NOMO-1 treated with DMSO at 0.1 percent for 48 hours (cell line): ENCODE results near the gene SCUBE1.

ENCODE experiments used
- DNase-seq: peaks from one replicate; lab custom pipeline; 2025; ENCODE audit not compliant: unreplicated experiment; lab: John Stamatoyannopoulos, UW

SCUBE1 gene

DNA sequence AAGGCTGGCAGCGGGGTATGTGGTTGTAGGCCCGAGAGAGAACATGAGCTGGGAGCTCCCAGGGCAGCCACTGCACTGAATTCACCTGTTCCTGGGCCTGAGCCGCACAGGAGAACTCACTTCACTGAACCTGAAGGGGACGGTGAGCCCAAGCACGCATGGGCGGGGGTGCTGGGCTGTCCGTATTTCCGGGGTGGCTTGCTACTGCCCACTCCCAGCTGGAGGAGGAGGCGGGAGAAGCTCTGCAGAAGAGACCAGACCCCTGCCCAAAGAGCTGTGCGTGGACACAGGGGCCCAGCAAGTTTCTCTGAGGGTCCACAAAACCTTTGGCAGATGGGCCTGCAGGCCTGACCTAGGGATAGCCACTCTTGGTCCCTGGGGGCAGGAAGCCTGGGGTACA is 161.1 kb downstream of the SCUBE1 start:
- DNase-seq = no peak

GRCh38 chr22:43181321-43182076 is 161.7 kb downstream of the SCUBE1 start:
- DNase-seq = no peak

GRCh38 chr22:43180670-43181069 is 162.5 kb downstream of the SCUBE1 start:
- no peak for DNase-seq

DNA sequence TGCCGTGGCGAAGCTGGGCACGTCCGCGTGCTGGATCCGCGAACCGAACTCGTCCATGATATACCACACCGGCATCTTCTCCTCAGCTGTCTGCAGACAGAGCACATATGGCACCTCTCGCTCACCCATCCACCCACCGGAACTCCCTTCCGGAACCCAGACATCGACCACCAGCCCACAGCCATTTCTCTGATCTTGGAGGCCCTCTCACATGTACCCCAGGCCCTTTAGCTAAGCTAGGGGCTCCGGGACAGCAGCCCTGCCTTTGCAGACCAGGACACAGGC is 163.3 kb downstream of the SCUBE1 start:
- no peak for DNase-seq

- DNase-seq = no peak
Measured at GRCh38 chr22:43179146-43179910, 163.8 kb downstream of the SCUBE1 start.

DNA sequence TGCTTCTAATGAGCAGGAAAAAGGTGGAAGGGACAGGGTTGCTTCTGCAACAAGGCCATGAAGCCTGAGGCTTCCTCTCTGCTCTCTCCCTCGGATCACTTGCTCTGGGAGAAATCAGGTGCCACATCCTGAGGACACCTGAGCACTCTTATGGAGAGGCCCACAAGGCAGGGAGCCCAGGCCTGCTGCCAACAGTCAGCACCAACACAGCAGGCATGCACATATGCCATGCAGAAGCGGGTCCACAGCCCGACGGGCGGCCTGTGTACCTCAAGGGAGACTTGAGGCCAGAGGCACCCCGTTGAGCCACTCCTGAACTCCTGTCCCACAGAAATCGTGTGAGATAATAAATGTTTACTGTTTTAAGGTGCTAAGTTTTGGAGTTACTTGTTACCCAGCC is 165.7 kb downstream of the SCUBE1 start:
- DNase-seq = no peak

DNA sequence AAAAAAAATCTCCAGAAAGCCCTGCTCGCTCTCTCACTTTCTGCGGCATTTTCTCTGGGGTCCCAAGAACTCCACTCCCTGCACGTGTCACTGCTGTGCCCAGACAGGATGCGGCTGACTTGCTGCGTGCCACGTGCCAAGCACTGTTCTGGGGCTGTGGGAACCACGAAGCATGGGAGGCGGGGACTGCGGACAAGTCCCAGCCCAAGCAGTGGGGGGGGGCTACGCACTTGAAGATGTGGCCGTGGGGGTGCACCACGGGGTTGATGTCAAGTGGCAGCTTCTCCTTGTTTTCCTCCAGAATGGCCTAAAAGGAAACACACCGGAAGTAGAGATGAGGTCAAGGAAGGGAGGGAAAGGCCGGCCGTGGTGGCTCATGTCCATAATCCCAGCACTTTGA is 167.1 kb downstream of the SCUBE1 start:
- no peak for DNase-seq

DNA sequence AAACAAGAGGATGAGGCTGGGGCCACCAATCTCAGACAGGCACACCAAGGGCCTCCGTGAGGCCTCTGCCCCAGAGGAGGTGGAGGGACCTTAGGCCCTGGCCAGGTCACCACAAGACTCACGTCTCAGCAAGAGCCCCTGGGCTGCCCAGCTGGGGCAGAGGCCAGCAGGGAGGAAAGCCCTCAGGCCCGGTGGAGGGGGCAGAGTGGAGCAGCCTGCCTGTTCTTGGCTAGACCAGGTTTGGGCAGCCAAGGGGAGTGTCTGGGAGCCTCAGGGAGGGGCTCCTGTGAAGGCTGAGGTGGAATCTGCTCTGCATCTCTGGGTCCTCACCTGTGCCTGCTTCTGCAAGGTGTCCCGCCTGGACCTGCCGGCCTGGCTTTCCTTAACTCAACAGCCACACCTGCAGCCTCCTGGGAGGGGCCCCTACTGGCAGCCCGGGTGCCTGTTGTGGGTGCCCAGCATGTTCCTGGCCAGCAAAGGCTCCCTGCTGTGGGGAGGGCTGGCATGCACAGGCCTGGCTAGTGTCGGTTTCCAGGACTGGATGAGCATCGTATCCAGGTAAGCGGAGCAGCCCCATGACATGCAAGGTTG is 168.1 kb downstream of the SCUBE1 start:
- DNase-seq = no peak

- no peak for DNase-seq
Measured at GRCh38 chr22:43173976-43174720, 169.0 kb downstream of the SCUBE1 start.

DNA sequence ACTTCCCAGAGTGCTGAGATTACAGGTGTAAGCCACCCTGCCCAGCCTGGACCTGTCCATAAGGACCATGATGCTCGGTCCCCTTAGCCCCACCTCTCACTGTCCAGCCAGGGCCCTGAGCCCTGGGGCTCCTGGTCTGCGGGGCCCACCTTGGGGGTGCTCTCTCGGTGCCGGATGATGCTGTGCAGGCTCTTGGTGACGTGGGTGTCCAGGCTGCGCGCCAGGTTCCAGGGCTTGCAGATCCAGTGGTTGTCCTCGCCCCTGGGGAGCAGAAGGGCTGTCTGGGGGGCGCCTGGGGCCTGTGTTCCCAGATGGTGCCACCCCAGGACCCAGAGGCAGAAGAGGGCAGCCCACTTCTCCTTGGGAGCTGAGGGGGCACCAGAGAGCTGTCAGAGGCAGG is 169.6 kb downstream of the SCUBE1 start:
- no peak for DNase-seq

GRCh38 chr22:43172191-43172590 is 171.0 kb downstream of the SCUBE1 start:
- no peak for DNase-seq

DNA sequence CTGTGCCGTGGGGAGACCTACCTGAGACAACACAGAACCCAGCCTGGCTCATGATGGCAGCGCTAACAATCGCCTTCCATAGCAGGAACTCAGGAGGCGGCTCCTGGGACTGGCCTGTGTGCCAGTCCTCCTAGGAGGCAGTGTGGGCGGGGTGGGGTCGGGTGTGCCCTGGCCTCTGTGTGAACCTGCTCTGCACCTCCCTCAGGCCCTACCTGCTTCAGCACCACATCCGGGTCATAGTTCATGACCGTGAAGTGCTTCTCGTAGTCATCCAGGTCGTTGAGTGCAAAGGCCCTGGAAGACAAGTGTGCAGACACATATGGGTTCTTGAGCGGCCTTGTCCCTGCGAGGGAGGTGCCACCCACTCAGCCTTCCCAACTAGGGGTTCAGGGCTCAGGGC is 171.6 kb downstream of the SCUBE1 start:
- DNase-seq = no peak

DNA sequence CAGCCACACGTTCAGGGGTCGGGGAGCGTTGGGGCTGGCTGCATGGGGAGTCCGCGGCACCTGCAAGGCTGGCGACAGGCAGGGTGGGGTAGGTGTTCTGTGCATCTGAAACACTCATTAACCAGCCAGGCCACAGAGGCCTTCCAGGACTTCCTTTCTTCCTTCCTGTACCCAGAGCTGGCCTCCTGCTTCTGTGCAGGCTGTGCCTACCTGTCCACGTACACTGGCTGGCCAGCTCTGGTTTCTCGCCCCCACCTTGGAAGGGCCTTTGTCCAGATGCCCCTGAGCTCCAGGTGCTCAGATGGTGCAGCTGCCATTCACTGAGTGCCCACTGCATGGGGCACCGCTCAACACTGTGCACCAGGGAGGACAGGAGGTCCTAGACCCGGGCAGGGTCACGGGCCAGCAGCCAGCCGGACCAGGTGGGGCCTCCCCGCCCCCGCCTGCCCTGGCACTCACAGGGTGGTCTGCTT is 172.1 kb downstream of the SCUBE1 start:
- no peak for DNase-seq

DNA sequence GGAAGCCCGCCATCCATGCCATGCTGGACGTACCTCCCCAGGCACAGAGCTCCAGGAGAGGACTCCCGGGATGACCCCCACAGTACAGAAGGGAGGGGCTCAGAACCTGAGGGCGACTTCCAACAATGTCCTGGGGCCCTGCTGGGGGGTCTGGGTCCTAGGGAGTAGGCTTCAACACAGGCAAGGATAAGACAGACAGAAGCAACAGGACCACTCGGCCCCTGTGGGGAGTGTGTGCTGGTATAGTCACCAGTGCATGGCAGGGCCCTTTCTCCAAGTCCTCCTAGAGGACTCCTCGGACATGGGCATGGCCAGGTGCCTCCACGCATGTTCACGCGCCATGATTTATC is 173.1 kb downstream of the SCUBE1 start:
- no peak for DNase-seq

GRCh38 chr22:43169310-43170130 is 173.7 kb downstream of the SCUBE1 start:
- DNase-seq = no peak

DNA sequence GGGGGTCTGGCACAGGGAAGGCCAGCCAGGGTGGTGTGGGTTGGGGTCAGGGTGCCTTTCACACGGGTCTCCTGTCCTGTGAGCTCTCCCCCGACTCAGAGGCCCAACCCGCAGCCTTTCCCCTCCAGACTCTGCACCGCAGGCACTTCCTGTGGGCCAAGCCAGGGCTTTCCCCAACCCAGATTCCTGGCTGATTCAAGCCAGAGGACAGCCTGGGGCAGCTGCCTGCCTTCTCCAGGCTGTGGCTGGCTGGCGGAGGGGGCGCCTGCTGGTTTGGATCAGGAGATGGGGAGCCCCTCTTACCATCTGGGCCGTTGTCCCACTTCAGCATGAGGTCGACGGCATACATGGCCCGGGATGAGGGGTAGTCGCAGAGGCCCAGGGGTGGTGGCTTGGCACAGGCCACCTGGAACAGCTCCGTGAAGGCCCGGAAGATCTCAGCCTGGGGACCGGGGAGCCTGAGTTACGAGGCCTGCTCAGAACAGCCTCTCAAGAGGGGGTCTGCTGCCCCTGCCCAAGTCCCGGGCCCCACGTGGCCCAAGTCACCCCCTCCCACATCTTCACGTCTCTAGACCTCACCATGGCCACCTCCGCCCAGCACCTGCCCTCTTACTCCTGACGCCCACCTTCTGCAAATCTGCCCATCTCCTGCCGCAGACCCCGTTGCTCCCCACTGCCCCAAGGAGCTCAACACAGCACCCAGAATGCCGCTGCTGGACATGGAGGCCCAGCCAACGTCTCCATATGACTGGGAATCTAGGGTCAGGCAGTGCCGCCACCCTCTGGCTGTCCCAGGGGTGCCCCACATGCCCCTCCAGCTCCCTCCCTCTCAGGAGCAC is 174.5 kb downstream of the SCUBE1 start:
- DNase-seq = no peak

GRCh38 chr22:43167001-43167589 is 176.1 kb downstream of the SCUBE1 start:
- DNase-seq = no peak

DNA sequence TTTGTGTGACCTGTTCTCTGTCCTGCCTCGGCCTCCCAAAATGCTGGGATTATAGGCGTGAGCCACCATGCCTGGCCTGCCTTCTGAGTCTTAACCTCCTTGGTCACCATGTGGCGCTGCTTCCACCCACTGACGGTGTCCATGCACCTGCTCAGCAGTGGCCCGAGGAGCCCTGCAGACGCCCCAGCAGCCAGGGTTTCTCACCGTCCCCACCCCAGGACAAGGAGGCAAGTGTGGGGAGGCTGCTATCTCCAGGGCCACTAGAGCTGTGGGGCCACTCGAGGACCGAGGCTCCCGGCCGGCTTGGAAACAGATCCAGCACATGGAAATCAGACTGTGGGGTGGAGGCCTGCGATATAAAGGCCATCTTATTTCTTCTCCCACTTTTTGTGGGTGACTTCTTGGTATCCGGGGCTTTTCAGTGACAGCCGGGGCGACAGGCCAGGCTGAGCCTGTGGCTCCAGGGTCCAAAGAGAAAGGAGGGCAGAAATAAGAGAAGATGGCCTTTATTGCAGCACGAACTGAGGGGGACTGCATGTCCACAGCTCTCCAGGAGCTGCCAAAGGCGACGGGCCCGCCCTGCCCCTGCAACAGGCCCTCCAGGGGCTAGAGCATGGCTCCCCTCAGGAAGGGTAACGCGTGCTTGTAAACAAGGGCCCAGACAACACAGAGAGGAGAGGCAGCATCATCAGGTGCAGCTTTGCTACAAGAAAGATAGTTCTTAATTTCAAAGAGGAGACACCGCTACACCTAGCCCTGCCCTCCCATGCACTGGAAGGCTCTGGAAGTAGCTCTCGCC is 176.8 kb downstream of the SCUBE1 start:
- DNase-seq = no peak

- no peak for DNase-seq
Measured at GRCh38 chr22:43164636-43165035, 178.5 kb downstream of the SCUBE1 start.
